HG03066 (cell line): ENCODE measurements around the gene IL17REL.

Experiments used
- ATAC-seq: cut with Tn5 transposase; IDR thresholded peaks from one replicate; pipeline ENCODE4 v1.9.1; 2021; ENCODE audit warnings: low read depth; ENCODE audit not compliant: unreplicated experiment

IL17REL gene

DNA sequence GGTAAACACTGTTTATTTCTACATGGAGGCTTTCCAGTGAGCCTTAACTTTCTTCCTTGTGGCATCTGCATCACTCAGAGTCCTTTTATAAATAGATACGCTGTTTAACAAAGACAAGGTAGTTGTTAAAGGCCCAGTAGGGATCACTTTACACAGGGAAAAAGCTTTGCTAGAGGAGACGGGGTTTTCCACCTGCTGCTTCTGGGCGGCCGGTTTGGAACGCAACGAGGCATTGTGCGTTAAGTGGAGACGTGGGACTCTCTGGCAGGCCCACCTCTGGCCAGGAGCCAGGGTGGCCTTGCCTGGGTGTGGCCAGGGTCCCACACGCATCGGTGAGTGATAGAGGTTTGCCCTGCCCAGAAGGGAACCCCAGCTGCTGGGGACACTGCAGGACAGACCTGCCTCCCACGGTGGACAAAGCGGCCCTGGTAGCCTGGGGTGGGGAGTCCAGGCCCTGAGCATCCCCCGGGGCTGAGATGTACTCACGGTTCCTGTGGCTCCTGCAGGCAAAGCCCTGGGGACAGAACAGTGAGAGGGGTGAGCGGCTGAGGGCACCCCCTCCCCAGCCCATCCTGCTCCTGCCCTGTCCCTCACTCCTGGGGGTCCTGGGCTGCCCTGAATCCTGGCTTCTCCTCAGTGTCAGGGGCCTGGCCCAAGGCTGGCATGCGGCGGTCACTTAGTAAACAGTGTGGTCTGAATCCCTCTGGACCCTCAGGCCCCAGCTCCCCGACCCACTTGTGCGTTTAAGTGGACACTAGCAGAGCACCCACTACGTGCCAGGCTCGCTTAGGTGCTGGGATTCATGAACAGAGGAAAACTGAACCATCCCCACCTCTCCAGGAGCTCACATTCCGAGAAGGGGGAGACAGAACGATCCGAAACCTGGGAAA, 4.2 kb downstream of the IL17REL start:
- ATAC-seq = no peak

DNA sequence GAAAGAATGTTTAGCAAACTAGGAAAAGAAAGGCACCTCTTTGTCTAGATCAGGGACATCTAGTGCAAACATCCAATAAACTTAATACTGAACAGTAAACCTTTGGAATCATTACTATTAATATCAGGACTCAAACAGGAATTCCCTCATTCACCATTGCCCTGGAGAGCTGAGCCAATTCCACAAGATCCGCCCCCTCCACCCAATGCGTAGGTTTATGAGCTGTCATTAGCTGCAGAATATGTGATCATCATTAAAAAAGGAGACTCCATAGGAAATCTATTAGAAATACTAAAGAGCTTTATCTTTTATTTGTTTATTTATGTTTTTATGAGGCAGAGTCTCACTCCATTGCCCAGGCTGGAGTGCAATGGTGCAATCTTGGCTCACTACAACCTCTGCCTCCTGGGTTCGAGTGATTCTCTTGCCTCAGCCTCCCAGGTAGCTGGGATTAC, 5.5 kb downstream of the IL17REL start:
- ATAC-seq = no peak

DNA sequence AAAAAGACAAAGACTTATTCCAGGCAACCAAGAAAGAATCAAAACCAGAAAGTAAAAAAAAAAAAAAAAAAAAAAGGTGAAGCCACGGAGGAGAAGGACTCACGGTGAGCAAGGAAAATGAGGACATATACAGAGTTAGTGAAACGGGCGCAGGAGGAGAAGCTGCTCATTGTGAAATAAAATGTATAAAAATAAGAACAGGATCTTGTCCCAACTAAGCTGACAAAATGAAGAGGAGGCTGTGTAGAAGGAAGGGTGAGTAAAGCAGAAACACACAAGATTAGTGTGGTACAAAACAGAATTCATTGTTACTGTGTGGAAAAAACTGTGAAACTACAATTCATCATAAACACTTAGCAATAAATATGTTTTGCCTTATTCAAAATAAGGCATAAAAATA, 7.6 kb downstream of the IL17REL start:
- no peak for ATAC-seq

DNA sequence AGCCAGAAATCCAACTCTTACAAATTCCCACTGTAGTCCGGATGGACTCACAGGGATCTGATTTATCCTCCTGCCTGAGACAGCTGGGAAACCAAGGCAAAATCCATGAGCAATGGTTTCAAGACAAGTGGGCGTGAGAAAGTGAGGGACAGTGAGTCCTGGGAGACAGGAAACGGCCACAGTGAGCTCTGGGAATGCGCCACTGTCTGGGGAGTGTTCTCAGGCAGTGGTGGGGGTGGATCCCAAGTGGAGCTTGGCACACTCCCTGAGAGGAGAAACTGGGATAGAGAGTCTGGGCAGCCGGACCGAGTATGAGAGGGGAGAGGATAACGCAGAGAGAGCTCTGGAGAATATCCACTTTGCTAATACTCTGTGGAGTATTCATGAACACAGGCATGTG, 9.8 kb downstream of the IL17REL start:
- no peak for ATAC-seq

DNA sequence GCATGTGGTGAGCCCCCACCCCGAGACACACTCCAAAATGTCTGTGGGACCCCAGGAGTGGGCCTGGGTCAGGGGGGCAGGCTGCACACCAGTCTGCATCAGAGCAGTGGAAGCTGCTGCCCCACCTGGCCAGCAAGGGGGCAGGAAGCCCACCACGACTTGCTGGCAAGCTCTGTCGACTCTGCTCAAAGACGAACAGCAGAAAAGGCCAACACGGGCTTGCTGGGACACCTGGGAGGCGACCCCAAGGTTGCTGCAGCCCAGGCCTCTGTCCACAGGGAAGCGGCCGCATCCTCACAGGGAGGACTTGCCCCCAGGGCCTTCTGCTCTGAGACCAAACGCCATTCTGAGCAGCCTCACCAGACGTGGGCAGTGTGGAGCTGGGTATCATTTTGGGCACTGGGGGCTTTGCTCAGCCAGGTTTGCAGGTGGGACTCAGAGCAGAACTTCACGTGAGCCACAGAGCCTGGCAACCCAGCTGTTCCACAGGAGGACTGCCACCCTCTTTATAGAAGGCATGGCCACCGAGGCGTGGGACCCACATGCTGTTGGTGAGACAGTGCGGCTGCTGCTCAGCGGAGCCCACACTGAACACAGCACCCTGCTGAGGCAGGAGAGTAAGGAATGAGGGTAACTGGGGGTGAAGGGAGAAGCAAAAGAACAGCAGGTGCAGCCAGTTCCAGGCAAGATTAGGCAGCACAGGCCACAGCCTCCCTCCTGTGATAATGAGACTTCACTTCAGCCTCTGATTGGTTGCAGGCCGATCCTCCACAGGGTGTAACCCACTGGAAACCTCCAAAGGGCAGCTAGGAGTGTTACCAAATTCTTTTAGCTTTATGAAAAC, 11.0 kb downstream of the IL17REL start:
- ATAC-seq = no peak

DNA sequence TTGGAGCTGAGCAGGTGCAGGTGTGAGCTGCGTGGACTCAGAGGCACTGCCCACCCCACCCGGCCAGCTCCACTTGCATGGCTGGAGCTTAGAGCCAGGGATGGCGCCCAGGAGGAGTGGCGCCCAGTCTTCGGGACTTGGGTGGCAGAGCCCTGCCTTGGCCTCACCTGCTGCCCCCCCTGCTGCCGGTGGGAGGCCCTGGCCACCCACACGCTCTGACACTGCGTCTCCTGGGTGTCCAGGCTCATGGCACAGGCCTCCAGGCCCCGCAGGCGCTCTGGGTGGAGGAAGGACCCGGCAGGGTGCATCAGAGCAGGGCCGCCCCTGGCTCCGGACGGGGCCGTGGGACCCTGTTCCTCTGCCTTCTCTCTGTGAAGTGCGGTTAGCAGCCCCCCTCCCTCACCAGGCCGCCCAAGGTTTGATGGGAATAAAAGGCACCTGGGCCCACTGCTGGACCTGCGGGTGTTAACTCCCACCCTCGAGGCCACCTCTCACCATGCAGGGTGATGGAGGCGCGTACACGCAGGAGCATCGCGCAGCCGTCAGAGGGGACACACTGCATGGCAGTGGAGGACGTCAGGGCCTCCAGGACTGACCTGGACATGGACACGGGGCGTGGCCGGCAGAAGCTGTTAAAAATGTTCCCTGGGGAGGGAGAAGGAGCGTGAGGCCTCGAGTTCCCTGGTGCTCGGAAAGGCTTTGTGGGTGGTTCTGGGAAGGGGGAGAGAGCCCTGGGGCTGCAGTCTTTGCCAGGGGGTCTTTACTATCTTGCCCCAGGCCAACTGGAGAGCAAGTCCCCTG, 11.8 kb downstream of the IL17REL start:
- no peak for ATAC-seq

DNA sequence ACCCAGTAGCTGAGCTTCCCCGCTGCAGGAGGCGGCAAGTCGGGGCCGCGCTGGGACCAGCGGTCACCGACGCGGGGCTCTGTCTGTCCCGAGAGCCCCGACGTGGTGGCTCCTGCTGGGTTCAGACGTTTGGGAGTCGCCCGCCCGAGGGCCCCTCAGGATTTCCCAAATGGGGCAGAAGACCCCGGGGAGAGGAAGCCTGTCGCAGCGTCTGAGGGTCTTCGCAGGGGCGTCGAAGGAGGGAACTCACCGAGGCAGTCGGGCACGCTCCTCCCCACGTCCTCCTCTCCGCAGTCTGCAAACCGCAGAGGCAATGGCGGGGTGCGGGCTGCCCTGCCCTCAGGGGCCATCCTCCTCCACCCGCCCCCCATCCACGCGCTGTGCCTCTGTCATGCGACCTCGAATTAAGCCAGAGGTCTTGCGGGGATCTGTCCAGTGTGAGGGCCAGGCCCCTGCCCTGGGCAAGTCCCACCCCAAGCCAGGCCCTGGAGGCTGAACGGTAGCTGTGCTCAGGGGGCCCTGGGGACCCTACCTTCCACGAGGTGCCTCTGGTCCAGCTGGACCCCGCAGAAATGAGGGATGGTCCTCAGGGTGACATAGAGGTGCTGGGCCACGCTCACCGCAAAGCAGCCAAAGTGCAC, 12.5 kb downstream of the IL17REL start:
- ATAC-seq = no peak

DNA sequence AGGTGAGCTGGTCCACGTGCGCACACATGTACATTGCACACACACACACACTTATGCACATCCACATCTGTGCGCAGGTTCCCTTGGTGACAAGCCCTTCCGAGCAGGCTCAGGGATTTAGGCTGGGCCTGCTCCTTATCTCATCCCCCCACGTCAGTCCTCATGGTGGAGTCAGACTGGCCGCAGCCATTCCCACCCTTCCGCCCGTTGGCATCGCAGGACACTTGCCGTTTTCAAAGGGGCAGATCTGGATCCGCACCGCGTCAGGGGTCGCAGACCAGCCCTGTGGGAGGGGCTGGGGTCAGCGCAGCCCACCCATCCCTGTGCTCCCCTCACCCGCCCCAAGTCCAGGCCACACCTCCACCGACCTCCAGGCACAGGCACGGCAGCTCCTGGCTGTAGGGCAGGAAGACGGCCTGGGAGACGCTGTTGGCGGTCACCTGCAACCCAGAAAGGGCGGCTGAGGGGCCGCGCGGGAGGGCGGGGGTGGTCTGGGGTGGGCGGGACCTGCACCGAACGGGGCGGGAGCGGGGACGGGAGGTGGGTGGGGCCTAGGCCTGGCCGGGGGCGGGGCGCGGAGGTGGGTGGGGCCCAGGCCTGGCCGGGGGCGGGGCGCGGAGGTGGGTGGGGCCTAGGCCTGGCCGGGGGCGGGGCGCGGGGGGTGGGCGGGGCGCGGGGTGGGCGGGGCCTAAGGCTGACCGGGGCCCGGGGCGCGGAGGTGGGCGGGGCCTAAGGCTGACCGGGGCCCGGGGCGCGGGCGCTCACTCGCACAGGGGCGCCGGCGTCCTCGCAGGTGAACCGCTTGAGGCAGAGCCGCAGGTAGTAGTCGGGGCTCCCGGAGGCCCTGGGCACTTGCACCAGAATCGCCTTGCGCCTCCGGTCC, 13.3 kb downstream of the IL17REL start:
- no peak for ATAC-seq

DNA sequence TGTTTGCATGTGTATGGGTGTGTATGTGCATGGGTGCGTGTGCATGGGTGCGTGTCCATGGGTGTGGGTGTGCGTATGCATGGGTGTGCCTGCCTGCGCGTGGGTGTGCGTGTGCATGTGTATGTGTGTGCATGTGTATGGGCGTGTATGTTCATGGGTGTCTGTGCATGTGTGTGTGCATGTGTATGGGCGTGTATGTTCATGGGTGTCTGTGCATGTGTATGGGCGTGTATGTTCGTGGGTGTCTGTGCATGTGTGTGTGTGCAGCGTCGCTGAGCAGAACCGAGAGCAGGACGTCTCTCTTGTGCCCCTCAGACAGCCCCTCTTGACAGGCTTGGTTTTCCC, 13.9 kb downstream of the IL17REL start:
- ATAC-seq = no peak

DNA sequence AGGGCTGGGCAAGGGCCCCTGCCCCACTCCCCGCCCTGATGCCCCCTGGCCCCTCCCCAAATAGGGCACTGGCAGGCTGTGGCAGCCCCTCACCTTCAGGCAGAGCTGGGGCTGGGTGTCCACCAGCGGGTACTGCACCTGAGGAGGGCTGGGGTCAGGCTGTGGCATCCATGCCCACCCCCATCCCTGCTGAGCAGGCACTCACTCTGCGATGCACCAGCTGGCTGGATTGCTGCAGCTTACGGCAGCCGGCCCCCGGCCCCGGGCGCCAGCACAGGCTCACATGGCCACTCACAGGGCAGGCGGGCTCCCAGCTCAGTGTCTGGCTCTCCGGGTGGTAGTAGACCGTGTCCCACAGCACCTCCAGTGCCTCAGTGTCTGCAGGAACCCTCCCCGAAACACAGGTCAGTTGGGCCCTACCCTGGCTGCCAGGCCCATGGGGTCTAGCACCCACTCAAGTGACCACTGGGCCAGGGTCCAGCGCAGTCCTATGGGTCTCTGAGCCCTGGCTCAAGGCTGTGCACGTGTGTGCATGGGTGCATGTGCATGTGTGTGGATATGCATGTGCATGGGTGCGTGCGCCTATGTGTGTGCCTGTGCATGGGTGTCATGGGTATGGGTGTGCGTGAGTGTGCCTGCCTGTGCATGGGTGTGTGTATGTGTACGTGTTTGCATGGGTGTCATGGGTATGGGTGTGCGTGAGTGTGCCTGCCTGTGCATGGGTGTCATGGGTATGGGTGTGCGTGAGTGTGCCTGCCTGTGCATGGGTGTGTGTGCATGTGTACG, 14.4 kb downstream of the IL17REL start:
- no peak for ATAC-seq

DNA sequence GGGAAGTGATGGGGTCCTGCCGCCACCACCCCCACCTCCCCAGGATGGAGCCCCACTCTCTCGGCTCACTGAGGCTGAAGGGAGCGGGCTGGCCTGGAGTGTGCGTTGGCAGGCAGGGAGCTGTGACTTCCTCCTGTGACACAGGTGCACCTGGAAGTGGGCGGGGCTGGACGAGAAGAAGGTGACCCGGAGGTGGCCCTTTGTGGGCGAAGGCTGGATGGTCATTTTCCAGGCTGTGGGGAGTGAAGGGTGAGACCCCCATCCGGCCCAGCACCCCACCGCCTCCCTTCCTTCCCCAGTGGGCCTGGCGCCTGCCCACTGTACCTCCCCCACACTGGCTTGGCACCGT, 15.3 kb downstream of the IL17REL start:
- ATAC-seq = no peak

DNA sequence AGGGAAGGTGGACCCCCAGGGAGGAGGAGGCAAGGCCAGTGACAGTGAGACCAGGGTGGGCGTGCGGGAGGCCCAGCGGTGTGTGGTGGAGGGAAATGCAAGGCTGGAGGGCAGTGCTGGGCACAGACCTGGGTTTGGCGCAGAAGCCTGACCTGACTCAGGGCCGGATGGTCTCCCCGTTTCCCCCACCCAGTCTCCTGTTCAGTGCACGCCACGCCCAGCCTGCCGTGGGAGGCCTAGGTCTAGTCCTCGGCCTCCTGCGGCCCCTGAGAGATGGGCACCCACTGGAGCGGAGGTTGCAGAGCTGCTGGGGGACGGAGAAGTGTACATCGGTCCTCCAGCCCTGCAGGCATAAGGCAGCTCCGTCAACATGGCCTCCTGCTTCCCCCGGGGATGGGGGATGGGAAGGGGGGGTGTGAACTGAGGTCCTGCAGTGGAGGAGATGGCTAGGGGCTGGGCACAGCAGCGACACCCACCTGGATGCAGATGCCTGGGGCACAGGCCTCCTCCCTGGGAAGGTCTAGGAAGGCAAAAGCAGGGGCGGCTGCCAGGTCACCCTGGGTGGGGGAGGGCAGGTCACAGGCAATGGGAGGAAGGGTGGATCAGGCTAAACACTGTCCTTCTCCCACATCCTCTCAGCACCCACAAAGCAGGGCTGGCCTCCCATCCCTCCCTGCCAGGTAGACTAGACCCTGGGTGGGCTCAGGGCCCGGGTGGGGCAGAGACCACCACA, 15.9 kb downstream of the IL17REL start:
- ATAC-seq = no peak

DNA sequence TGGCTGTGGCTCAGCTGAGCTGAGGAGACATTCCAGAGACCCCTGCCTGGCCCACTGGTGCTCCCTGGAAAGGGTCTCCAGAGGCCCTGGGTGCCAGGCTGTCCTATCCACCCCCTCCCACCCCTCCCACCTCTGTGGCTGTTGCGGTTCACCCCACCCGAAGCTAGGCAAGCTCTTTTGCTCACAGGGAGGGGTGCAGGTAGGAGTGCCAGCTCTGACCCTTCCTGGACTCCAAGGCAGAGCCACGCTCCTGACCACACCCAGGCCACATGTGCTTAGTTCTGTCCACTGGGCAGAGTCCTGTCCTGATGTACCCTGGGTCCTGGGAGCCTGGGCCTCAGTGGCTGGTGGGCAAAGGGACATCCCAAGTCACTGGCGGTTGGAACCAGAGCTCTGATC, 16.4 kb downstream of the IL17REL start:
- no peak for ATAC-seq

DNA sequence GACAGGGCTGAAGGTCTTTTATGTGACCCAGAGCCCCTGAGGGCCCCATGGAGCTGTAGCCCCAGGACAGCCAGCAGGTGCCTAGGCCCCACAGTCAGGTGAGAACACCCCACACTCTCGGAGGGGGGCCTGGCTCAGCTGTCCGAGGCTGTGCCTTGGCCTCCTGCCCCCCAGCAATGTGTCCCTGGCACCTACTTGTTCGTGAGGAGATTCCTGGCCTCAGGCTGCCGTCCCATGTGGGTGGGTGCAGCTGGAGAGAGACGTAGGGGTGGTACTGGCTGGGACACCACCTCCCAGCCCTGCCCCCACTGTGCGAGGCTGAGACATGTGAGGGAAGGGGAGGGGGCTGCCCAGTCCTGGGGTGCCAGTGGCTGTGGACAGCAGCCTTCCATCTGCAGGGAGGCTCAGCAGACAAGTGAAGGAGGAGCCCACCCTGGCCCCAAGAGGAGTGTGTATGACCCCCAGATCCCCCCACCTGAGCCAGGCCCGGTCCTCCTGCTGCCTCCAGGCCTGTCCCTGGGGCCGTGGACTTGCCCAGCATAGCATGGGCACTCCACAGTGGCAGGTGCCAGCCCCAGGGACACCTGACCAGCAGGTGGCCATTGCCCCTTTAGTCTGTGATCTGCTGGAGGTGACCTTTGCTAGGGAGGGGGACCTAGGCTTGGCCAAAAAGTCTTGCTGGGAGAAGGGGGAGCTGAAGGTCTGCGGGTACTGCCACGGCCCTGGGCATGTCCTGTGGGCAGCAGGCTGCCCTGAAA, 17.0 kb downstream of the IL17REL start:
- ATAC-seq = no peak

DNA sequence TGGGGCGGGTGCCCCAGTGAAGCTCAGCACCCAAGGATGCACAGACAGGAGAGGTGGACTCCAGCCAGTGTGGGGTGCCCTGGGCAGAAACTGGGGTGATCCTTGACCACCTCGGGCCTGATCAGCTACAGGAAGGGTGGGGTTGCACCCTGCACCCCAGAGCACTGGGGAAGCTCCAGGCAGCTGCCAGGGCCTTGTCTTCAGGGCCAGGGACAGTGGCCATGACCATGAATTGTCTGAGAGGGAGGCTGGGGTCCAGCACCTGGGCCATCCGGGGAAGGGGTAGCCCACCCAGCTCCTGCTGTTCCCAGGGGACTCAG, 17.6 kb downstream of the IL17REL start:
- ATAC-seq = no peak

DNA sequence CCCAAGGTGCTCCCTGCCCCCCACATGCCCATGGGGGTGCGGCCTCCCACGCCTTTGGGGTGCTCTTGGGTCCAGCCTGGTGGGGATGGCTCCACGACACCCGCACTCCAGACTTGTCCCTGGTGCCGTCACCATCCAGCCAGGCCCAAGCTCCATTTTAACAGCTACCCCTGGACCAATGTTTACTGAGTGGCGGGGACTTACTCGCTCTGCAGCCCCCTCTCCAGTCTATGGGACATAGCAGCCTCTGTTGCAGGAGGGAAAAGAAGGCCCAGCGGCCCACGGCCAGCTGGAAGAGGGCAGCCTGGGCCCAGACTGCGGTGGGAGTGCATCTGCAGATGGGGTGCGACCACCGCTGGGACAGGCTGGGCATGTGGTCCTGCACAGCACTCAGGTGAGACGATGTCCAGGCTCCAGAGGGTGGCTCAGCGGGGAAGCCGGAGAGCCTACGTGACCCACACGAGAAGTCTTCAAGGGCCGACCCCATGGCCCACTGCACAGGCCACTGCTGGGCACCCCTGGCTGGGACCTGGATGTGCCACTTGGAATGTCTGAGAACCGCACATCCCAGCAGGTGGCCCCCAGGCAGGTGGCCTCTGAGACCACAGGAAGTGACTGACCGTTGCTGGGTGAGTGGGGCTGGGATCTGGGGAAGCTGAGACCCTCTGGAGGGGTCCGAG, 18.1 kb downstream of the IL17REL start:
- no peak for ATAC-seq
